HepG2 (cell line): ENCODE measurements around the gene ACAT1. TPM values are rescaled to one million over a fixed set of nuclear protein-coding genes. Genes with fewer than 3 reads are reported as not detected.
A peak's percentile ranks its signal among the peaks of the same experiment; 100 is the strongest.

Experiments used
- ARID2 ChIP-seq: sonication (generic); formaldehyde crosslinking; IDR thresholded peaks from 2 replicates; pipeline ENCODE4 v1.8.1; 2022; ENCODE audit warnings: mild to moderate bottlenecking, missing genetic modification reagents, borderline replicate concordance
- KAT7 ChIP-seq: IDR thresholded peaks from 2 replicates; pipeline ENCODE4 v1.6.1; 2018; ENCODE audit warnings: borderline replicate concordance, missing compliant biosample characterization
- LCORL ChIP-seq, 2 experiments: fragments of 450-650 bp in 1 of 2; sonication (generic) in 1 of 2; formaldehyde crosslinking in 1 of 2; IDR thresholded peaks; 2 replicates each; pipeline versions ENCODE4 v1.5.0 to v1.6.1; 2017 to 2020; ENCODE audit warnings: antibody characterized with exemption in 1 of 2, missing genetic modification reagents in 1 of 2
- NFE2L1 ChIP-seq: sonication (generic); formaldehyde crosslinking; IDR thresholded peaks from 2 replicates; pipeline ENCODE4 v1.4.0; 2020; ENCODE audit warnings: missing genetic modification reagents, mild to moderate bottlenecking, borderline replicate concordance
- PHF8 ChIP-seq: sonication (generic); formaldehyde crosslinking; IDR thresholded peaks from 2 replicates; pipeline ENCODE4 v1.5.0; 2020; ENCODE audit warnings: missing genetic modification reagents
- SOX5 ChIP-seq: IDR thresholded peaks from 2 replicates; pipeline ENCODE4 v1.6.1; 2016; ENCODE audit warnings: borderline replicate concordance
- ZNF121 ChIP-seq: sonication (generic); formaldehyde crosslinking; IDR thresholded peaks from 2 replicates; pipeline ENCODE4 v1.5.0; 2020; ENCODE audit warnings: mild to moderate bottlenecking, missing genetic modification reagents
- ZNF333 ChIP-seq: sonication (generic); formaldehyde crosslinking; IDR thresholded peaks from 2 replicates; pipeline ENCODE4 v1.4.0; 2020; ENCODE audit warnings: mild to moderate bottlenecking, missing genetic modification reagents, borderline replicate concordance
- polyA plus RNA-seq, 8 experiments: library from polyadenylated mRNA; depleted of rRNA in 3 of 8; stranded (reverse) in 7 of 8; unstranded in 1 of 8; fragments of >200 nt; fragmentation: Illumina TruSeq in 4 of 8; extraction: Trizol in 4 of 8; gene quantifications; 2 replicates each; pipeline versions ENCODE4 v1.2.1 to v1.2.3, GENCODE V29; 2011 to 2016; ENCODE audit warnings: low read depth in 4 of 8, missing spikeins in 1 of 8, mixed read lengths in 1 of 8; ENCODE audit not compliant: insufficient read depth in 1 of 8
- total RNA-seq, 5 experiments: library from RNA; depleted of rRNA; stranded (reverse); fragments of >200 nt; fragmentation: Illumina TruSeq; extraction: Trizol; gene quantifications; 2 replicates each; pipeline ENCODE4 v1.2.3, GENCODE V29; 2016; ENCODE audit warnings: low read depth in 1 of 5
- TF ChIP-seq, protein P1 (sequence below), 2 experiments: fragments of 450-650 bp in 1 of 2; sonication (generic) in 1 of 2; formaldehyde crosslinking in 1 of 2; IDR thresholded peaks; 2 replicates each; pipeline versions ENCODE4 v1.6.1 to v1.8.0; 2016 to 2022; ENCODE audit warnings: antibody characterized with exemption in 1 of 2, mild to moderate bottlenecking in 1 of 2, missing genetic modification reagents in 1 of 2
- TF ChIP-seq, protein P2 (sequence below): sonication (generic); formaldehyde crosslinking; conservative IDR thresholded peaks from 2 replicates; pipeline ENCODE4 v1.4.0; 2020; ENCODE audit warnings: mild to moderate bottlenecking, missing genetic modification reagents, moderate library complexity
- TF ChIP-seq, protein P3 (sequence below): sonication (generic); formaldehyde crosslinking; IDR thresholded peaks from 2 replicates; pipeline ENCODE4 v1.4.0; 2020; ENCODE audit warnings: missing genetic modification reagents
- TF ChIP-seq, protein P4 (sequence below), 2 experiments: fragments of 450-650 bp in 1 of 2; sonication (generic) in 1 of 2; formaldehyde crosslinking; IDR thresholded peaks; 2 replicates each; pipeline versions ENCODE4 v1.5.0 to v1.8.0; 2020 to 2022; ENCODE audit warnings: mild to moderate bottlenecking in 1 of 2, missing genetic modification reagents in 1 of 2

ACAT1 gene
- total and polyA plus RNA-seq, 2 of the 13 experiments (the other 11 are each of a cell fraction or from before 2014, with no cell fraction given): 103 to 165 TPM

DNA sequence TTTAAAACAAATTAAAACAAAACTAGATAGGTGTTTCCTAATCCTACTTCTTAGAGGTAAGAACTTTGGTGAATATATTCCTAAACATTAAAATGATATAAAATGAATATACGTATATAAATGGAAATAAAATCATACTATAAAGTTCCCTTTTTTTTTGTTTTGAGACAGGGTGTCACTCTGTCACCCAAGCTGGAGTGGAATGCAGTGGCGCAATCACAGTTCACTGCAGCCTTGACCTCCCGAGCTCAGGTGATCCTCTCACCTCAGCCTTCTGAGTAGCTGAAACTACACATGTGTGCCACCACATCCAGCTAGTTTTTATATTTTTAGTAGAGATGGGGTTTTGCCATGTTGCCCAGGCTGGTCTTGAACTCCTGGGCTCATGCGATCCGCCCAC is 56.2 kb downstream of the ACAT1 start (continued):
- TF ChIP-seq, protein P1, sequence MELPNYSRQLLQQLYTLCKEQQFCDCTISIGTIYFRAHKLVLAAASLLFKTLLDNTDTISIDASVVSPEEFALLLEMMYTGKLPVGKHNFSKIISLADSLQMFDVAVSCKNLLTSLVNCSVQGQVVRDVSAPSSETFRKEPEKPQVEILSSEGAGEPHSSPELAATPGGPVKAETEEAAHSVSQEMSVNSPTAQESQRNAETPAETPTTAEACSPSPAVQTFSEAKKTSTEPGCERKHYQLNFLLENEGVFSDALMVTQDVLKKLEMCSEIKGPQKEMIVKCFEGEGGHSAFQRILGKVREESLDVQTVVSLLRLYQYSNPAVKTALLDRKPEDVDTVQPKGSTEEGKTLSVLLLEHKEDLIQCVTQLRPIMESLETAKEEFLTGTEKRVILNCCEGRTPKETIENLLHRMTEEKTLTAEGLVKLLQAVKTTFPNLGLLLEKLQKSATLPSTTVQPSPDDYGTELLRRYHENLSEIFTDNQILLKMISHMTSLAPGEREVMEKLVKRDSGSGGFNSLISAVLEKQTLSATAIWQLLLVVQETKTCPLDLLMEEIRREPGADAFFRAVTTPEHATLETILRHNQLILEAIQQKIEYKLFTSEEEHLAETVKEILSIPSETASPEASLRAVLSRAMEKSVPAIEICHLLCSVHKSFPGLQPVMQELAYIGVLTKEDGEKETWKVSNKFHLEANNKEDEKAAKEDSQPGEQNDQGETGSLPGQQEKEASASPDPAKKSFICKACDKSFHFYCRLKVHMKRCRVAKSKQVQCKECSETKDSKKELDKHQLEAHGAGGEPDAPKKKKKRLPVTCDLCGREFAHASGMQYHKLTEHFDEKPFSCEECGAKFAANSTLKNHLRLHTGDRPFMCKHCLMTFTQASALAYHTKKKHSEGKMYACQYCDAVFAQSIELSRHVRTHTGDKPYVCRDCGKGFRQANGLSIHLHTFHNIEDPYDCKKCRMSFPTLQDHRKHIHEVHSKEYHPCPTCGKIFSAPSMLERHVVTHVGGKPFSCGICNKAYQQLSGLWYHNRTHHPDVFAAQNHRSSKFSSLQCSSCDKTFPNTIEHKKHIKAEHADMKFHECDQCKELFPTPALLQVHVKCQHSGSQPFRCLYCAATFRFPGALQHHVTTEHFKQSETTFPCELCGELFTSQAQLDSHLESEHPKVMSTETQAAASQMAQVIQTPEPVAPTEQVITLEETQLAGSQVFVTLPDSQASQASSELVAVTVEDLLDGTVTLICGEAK (IDR thresholded peaks at IDR 0.05): no peak
- TF ChIP-seq, protein P1 (CRISPR knock-in tag; IDR thresholded peaks at IDR 0.05): no peak
- TF ChIP-seq, protein P2, sequence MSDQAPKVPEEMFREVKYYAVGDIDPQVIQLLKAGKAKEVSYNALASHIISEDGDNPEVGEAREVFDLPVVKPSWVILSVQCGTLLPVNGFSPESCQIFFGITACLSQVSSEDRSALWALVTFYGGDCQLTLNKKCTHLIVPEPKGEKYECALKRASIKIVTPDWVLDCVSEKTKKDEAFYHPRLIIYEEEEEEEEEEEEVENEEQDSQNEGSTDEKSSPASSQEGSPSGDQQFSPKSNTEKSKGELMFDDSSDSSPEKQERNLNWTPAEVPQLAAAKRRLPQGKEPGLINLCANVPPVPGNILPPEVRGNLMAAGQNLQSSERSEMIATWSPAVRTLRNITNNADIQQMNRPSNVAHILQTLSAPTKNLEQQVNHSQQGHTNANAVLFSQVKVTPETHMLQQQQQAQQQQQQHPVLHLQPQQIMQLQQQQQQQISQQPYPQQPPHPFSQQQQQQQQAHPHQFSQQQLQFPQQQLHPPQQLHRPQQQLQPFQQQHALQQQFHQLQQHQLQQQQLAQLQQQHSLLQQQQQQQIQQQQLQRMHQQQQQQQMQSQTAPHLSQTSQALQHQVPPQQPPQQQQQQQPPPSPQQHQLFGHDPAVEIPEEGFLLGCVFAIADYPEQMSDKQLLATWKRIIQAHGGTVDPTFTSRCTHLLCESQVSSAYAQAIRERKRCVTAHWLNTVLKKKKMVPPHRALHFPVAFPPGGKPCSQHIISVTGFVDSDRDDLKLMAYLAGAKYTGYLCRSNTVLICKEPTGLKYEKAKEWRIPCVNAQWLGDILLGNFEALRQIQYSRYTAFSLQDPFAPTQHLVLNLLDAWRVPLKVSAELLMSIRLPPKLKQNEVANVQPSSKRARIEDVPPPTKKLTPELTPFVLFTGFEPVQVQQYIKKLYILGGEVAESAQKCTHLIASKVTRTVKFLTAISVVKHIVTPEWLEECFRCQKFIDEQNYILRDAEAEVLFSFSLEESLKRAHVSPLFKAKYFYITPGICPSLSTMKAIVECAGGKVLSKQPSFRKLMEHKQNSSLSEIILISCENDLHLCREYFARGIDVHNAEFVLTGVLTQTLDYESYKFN (CRISPR knock-in tag): peak; percentile 41
- TF ChIP-seq, protein P3, sequence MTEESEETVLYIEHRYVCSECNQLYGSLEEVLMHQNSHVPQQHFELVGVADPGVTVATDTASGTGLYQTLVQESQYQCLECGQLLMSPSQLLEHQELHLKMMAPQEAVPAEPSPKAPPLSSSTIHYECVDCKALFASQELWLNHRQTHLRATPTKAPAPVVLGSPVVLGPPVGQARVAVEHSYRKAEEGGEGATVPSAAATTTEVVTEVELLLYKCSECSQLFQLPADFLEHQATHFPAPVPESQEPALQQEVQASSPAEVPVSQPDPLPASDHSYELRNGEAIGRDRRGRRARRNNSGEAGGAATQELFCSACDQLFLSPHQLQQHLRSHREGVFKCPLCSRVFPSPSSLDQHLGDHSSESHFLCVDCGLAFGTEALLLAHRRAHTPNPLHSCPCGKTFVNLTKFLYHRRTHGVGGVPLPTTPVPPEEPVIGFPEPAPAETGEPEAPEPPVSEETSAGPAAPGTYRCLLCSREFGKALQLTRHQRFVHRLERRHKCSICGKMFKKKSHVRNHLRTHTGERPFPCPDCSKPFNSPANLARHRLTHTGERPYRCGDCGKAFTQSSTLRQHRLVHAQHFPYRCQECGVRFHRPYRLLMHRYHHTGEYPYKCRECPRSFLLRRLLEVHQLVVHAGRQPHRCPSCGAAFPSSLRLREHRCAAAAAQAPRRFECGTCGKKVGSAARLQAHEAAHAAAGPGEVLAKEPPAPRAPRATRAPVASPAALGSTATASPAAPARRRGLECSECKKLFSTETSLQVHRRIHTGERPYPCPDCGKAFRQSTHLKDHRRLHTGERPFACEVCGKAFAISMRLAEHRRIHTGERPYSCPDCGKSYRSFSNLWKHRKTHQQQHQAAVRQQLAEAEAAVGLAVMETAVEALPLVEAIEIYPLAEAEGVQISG (CRISPR knock-in tag): no peak
- TF ChIP-seq LCORL (IDR thresholded peaks at IDR 0.05) (no peak), LCORL (CRISPR knock-in tag; IDR thresholded peaks at IDR 0.05) (no peak), NFE2L1 (CRISPR knock-in tag) (no peak), PHF8 (CRISPR knock-in tag) (no peak), ARID2 (CRISPR knock-in tag) (no peak), ZNF121 (CRISPR knock-in tag) (no peak), KAT7 (CRISPR knock-in tag) (no peak), SOX5 (CRISPR knock-in tag) (no peak), ZNF333 (CRISPR knock-in tag) (no peak)
- TF ChIP-seq, protein P4, sequence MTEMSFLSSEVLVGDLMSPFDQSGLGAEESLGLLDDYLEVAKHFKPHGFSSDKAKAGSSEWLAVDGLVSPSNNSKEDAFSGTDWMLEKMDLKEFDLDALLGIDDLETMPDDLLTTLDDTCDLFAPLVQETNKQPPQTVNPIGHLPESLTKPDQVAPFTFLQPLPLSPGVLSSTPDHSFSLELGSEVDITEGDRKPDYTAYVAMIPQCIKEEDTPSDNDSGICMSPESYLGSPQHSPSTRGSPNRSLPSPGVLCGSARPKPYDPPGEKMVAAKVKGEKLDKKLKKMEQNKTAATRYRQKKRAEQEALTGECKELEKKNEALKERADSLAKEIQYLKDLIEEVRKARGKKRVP (CRISPR knock-in tag; IDR thresholded peaks at IDR 0.05): no peak
